Neural progenitor cell (in vitro differentiated cells): ENCODE results near the gene PRRX2. TPM values are rescaled to one million over a fixed set of nuclear protein-coding genes. Genes with fewer than 3 reads are reported as not detected.

Experiments used
- DNase-seq: peaks from one replicate; pipeline ENCODE4 v3.0.0-alpha.2; 2016; ENCODE audit warnings: low spot score
- H2AFZ ChIP-seq: fragments of 200-600 bp; sonication (generic); replicated peaks from 2 replicates; pipeline ENCODE4 v1.6.1; 2016; ENCODE audit warnings: antibody characterized with exemption
- H3F3A ChIP-seq: fragments of 200-600 bp; sonication (generic); 2 replicates; pipeline ENCODE4 v1.6.1; 2016; ENCODE audit warnings: antibody characterized with exemption, low read depth
- H3K27ac ChIP-seq: fragments of 200-600 bp; sonication (generic); 2 replicates; pipeline ENCODE4 v1.5.1; 2016; ENCODE audit warnings: mild to moderate bottlenecking
- H3K27me3 ChIP-seq: fragments of 200-600 bp; sonication (generic); 2 replicates; pipeline ENCODE4 v1.6.1; 2016; ENCODE audit warnings: mild to moderate bottlenecking, moderate library complexity
- H3K36me3 ChIP-seq: fragments of 200-600 bp; sonication (generic); 2 replicates; pipeline ENCODE4 v1.5.1; 2016
- H3K4me1 ChIP-seq: fragments of 200-600 bp; sonication (generic); 2 replicates; pipeline ENCODE4 v1.6.1; 2016; ENCODE audit warnings: mixed run types
- H3K4me2 ChIP-seq: fragments of 200-600 bp; sonication (generic); 2 replicates; pipeline ENCODE4 v1.6.1; 2016
- H3K4me3 ChIP-seq: fragments of 200-600 bp; sonication (generic); 2 replicates; pipeline ENCODE4 v1.5.1; 2016
- H3K79me2 ChIP-seq: fragments of 200-600 bp; sonication (generic); 2 replicates; pipeline ENCODE4 v1.6.1; 2016; ENCODE audit warnings: low read depth
- H3K9ac ChIP-seq: fragments of 200-600 bp; sonication (generic); 2 replicates; pipeline ENCODE4 v1.6.1; 2016
- H3K9me3 ChIP-seq: fragments of 200-600 bp; sonication (generic); 2 replicates; pipeline ENCODE4 v1.5.1; 2016; ENCODE audit warnings: low read depth
- H4K20me1 ChIP-seq: fragments of 200-600 bp; sonication (generic); 2 replicates; pipeline ENCODE4 v1.6.1; 2016; ENCODE audit warnings: low read depth
- H3K27ac Mint-ChIP-seq: 3 replicates; pipeline ENCODE4 v1.8.0; 2021; ENCODE audit warnings: mixed read lengths
- H3K27me3 Mint-ChIP-seq: 2 replicates; pipeline ENCODE4 v1.8.0; 2022; ENCODE audit warnings: low read depth, mild to moderate bottlenecking, inconsistent platforms, moderate library complexity, mixed read lengths; ENCODE audit not compliant: insufficient read depth
- H3K36me3 Mint-ChIP-seq: 3 replicates; pipeline ENCODE4 v1.8.0; 2021; ENCODE audit warnings: mixed read lengths
- H3K4me1 Mint-ChIP-seq: 3 replicates; pipeline ENCODE4 v1.8.0; 2021; ENCODE audit warnings: mixed read lengths
- H3K4me3 Mint-ChIP-seq: 3 replicates; pipeline ENCODE4 v1.8.0; 2021; ENCODE audit warnings: mild to moderate bottlenecking, moderate library complexity, mixed read lengths
- H3K9me3 Mint-ChIP-seq: 3 replicates; pipeline ENCODE4 v1.8.0; 2020; ENCODE audit warnings: mixed read lengths
- EZH2 ChIP-seq: fragments of 200-600 bp; sonication (generic); IDR thresholded peaks from 2 replicates; pipeline ENCODE4 v1.6.1; 2017; ENCODE audit warnings: antibody characterized with exemption, mild to moderate bottlenecking, moderate library complexity
- EZH2phosphoT487 ChIP-seq: fragments of 200-600 bp; sonication (generic); IDR thresholded peaks from 2 replicates; pipeline ENCODE4 v1.6.1; 2017; ENCODE audit warnings: antibody characterized with exemption
- total RNA-seq: library from RNA; depleted of rRNA; stranded (reverse); fragments of >200 nt; gene quantifications from 2 replicates; pipeline ENCODE4 v1.2.3, GENCODE V29; 2015; ENCODE audit warnings: low replicate concordance
- TF ChIP-seq, protein P1 (sequence below): fragments of 200-600 bp; sonication (generic); IDR thresholded peaks from 2 replicates; pipeline ENCODE4 v1.5.1; 2017; ENCODE audit warnings: antibody characterized with exemption, mild to moderate bottlenecking

PRRX2 gene
- total RNA-seq, 1 donor from 2014 or later: 1.5 TPM

DNA sequence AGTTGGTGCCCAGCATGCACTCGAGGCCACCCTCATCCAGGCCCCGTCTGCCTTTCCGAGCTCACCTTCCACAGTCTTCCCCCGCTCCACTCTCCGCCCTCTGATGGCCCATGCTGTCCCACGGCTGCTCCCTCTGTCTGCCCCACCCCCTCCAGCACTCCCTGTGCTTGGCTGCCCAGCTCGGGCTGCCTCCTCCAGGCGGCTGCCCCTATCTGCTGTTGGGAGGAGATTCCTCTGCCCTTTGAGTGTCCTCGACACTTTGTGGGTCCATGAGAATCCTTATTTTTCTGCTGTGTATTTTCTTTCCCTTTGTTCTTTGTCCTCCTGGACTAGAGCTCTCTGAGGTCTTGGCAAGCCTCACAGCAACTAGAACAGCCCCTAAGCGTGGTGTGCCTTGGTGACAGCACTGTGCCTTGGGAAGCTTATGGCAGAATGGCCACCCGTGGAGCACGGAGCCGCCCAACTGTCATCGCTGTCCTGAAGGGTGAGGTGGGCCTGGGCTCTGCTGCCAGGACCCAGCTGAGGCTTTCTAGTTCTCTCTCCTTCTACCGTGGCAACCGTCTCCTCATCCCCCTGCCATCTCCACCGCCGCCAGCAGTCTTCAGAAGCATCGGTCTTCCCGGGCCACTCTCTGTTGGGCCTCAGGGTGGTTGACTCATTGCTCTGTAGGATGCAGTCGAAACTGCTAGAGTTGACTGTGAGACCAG is 34.3 kb upstream of the PRRX2 start:
- no peak overlapping the region for H3K4me2 ChIP-seq
- H2AFZ ChIP-seq: no peak overlapping the region
- no peaks in the 10 kb centered on the region for H3K9me3 Mint-ChIP-seq
- H3K27me3 Mint-ChIP-seq: peaks cover 2% of the 10 kb centered on the region
- peaks cover 78% of the 10 kb centered on the region for H3K79me2 ChIP-seq
- no peak for TF ChIP-seq EZH2phosphoT487
- TF ChIP-seq EZH2: no peak
- TF ChIP-seq, protein P1, sequence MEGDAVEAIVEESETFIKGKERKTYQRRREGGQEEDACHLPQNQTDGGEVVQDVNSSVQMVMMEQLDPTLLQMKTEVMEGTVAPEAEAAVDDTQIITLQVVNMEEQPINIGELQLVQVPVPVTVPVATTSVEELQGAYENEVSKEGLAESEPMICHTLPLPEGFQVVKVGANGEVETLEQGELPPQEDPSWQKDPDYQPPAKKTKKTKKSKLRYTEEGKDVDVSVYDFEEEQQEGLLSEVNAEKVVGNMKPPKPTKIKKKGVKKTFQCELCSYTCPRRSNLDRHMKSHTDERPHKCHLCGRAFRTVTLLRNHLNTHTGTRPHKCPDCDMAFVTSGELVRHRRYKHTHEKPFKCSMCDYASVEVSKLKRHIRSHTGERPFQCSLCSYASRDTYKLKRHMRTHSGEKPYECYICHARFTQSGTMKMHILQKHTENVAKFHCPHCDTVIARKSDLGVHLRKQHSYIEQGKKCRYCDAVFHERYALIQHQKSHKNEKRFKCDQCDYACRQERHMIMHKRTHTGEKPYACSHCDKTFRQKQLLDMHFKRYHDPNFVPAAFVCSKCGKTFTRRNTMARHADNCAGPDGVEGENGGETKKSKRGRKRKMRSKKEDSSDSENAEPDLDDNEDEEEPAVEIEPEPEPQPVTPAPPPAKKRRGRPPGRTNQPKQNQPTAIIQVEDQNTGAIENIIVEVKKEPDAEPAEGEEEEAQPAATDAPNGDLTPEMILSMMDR: no peak
- no peak overlapping the region for H3K27ac ChIP-seq
- H3F3A ChIP-seq: no peaks in the 10 kb centered on the region
- no peaks in the 10 kb centered on the region for H3K9me3 ChIP-seq
- H3K4me1 ChIP-seq: peaks cover 11% of the 10 kb centered on the region
- no peak overlapping the region for H3K9ac ChIP-seq
- no peaks in the 10 kb centered on the region for H3K36me3 ChIP-seq
- no peaks in the 10 kb centered on the region for H3K27me3 ChIP-seq
- H4K20me1 ChIP-seq: peaks cover 93% of the 10 kb centered on the region
- H3K4me1 Mint-ChIP-seq: peaks cover 45% of the 10 kb centered on the region
- H3K27ac Mint-ChIP-seq: peak overlapping the region; percentile 74
- peak overlapping the region; percentile 68 for H3K4me3 Mint-ChIP-seq
- no peak for DNase-seq
- peaks cover 9% of the 10 kb centered on the region for H3K36me3 Mint-ChIP-seq
- no peak overlapping the region for H3K4me3 ChIP-seq

DNA sequence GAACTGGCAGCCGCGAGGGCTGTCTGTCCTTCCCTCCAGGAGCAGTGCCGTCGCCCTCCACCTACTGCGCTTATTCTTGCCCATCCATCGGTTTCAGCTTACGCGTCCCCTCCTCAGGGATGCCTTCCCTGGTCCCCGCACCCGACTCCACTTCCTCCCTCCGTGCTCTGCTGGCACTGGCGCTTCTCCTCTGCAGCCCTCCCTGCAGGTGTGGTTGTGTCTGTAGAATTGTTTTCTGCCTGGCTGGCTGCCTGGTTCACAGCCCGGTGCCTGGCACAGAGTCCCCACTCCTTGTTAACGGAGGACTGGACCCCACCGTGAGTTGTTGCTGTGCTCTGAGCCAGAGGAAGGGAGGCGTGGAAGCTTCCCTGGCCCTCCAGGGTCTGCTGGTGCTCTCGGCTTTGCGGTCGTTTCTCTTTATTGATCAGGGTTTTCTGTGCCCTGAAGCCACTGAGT is 33.7 kb upstream of the PRRX2 start:
- H3K9me3 Mint-ChIP-seq: no peaks in the 10 kb centered on the region
- H3K4me1 Mint-ChIP-seq: peaks cover 41% of the 10 kb centered on the region
- Histone ChIP-seq H3K9ac (no peak overlapping the region), H3K4me3 (no peak overlapping the region), H3K4me2 (no peak overlapping the region), H3K4me1 (peaks cover 10% of the 10 kb centered on the region), H3K79me2 (peaks cover 72% of the 10 kb centered on the region), H3K27ac (no peak overlapping the region), H2AFZ (no peak overlapping the region), H3K9me3 (no peaks in the 10 kb centered on the region), H3K27me3 (no peaks in the 10 kb centered on the region), H3F3A (no peaks in the 10 kb centered on the region), H3K36me3 (no peaks in the 10 kb centered on the region), H4K20me1 (peaks cover 87% of the 10 kb centered on the region)
- peak overlapping the region; percentile 74 for H3K27ac Mint-ChIP-seq
- peaks cover 2% of the 10 kb centered on the region for H3K27me3 Mint-ChIP-seq
- no peak for TF ChIP-seq EZH2phosphoT487
- TF ChIP-seq EZH2: no peak
- TF ChIP-seq, protein P1: no peak
- peaks cover 9% of the 10 kb centered on the region for H3K36me3 Mint-ChIP-seq
- DNase-seq: no peak
- no peak overlapping the region for H3K4me3 Mint-ChIP-seq

DNA sequence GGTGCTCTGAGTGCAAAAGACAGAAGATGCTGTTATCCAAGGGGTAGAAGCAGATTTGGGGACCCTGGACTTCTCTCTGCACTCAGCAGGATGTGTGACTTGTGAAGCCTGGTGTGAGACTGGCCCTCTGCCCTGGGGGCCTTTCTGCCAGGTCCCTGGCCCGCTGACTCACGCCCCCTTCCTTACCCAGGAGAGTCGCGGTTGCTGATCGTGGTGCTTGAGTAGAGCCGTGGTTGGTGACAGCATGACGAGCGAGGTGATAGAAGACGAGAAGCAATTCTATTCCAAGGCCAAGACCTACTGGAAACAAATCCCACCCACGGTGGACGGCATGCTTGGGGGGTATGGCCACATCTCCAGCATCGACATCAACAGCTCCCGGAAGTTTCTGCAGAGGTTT is 33.0 kb upstream of the PRRX2 start:
- H3K36me3 Mint-ChIP-seq: peaks cover 10% of the 10 kb centered on the region
- no peak overlapping the region for H3K27ac ChIP-seq
- H3K27me3 ChIP-seq: no peaks in the 10 kb centered on the region
- no peak overlapping the region for H2AFZ ChIP-seq
- H3K36me3 ChIP-seq: no peaks in the 10 kb centered on the region
- no peak for DNase-seq
- peaks cover 82% of the 10 kb centered on the region for H4K20me1 ChIP-seq
- H3K4me2 ChIP-seq: no peak overlapping the region
- TF ChIP-seq, protein P1: no peak
- TF ChIP-seq EZH2phosphoT487 (no peak), EZH2 (no peak)
- peaks cover 34% of the 10 kb centered on the region for H3K4me1 Mint-ChIP-seq
- peak overlapping the region; percentile 63 for H3K27ac Mint-ChIP-seq
- H3K4me1 ChIP-seq: peaks cover 4% of the 10 kb centered on the region
- H3K9me3 ChIP-seq: no peaks in the 10 kb centered on the region
- no peak overlapping the region for H3K4me3 ChIP-seq
- no peaks in the 10 kb centered on the region for H3F3A ChIP-seq
- no peak overlapping the region for H3K4me3 Mint-ChIP-seq
- peaks cover 2% of the 10 kb centered on the region for H3K27me3 Mint-ChIP-seq
- peaks cover 64% of the 10 kb centered on the region for H3K79me2 ChIP-seq
- no peak overlapping the region for H3K9ac ChIP-seq
- no peaks in the 10 kb centered on the region for H3K9me3 Mint-ChIP-seq
